H9 (cell line): ENCODE data around the gene NTRK3. TPM values are rescaled to one million over a fixed set of nuclear protein-coding genes. Genes with fewer than 3 reads are reported as not detected.

Experiments
- DNase-seq: peaks from one replicate; pipeline ENCODE4 v3.0.0-alpha.2; 2017
- H2AFZ ChIP-seq: one replicate; pipeline ENCODE4 v1.6.1; 2013; ENCODE audit warnings: mild to moderate bottlenecking, low read length, control low read depth, moderate library complexity
- H2AK5ac ChIP-seq: 2 replicates; pipeline ENCODE4 v1.6.1; 2013; ENCODE audit warnings: low read length, control low read depth, mixed read lengths; ENCODE audit not compliant: insufficient read length
- H2BK120ac ChIP-seq: one replicate; pipeline ENCODE4 v1.6.1; 2013; ENCODE audit warnings: low read depth, mild to moderate bottlenecking, low read length, control low read depth, inconsistent platforms; ENCODE audit not compliant: poor library complexity, severe bottlenecking
- H2BK12ac ChIP-seq: 2 replicates; pipeline ENCODE4 v1.6.1; 2013; ENCODE audit warnings: low read length, control low read depth, mixed read lengths, low read depth; ENCODE audit not compliant: insufficient read length
- H2BK15ac ChIP-seq: 2 replicates; pipeline ENCODE4 v1.6.1; 2013; ENCODE audit warnings: low read depth, low read length, control low read depth
- H2BK20ac ChIP-seq: one replicate; pipeline ENCODE4 v1.6.1; 2013; ENCODE audit warnings: low read depth, mild to moderate bottlenecking, low read length, control low read depth, inconsistent platforms; ENCODE audit not compliant: poor library complexity, severe bottlenecking
- H2BK5ac ChIP-seq: 2 replicates; pipeline ENCODE4 v1.6.1; 2013; ENCODE audit warnings: low read length, control low read depth, mixed read lengths; ENCODE audit not compliant: insufficient read length
- H3K14ac ChIP-seq: 2 replicates; pipeline ENCODE4 v1.6.1; 2013; ENCODE audit warnings: low read length, control low read depth; ENCODE audit not compliant: insufficient read depth
- H3K18ac ChIP-seq: 2 replicates; pipeline ENCODE4 v1.6.1; 2013; ENCODE audit warnings: low read depth, mild to moderate bottlenecking, mixed read lengths, low read length, control low read depth; ENCODE audit not compliant: insufficient read length
- H3K23ac ChIP-seq: 2 replicates; pipeline ENCODE4 v1.6.1; 2013; ENCODE audit warnings: low read length, control low read depth, mixed read lengths, low read depth; ENCODE audit not compliant: insufficient read length
- H3K23me2 ChIP-seq: 2 replicates; pipeline ENCODE4 v1.6.1; 2013; ENCODE audit warnings: low read depth, mild to moderate bottlenecking, mixed read lengths, low read length, control low read depth; ENCODE audit not compliant: insufficient read length, poor library complexity, severe bottlenecking
- H3K27ac ChIP-seq: 2 replicates; pipeline ENCODE4 v1.5.1; 2013; ENCODE audit warnings: low read length, control low read depth, mixed read lengths, low read depth; ENCODE audit not compliant: insufficient read length
- H3K27me3 ChIP-seq: 2 replicates; pipeline ENCODE4 v1.6.1; 2013; ENCODE audit warnings: low read length, control low read depth, inconsistent platforms; ENCODE audit not compliant: insufficient read depth
- H3K4ac ChIP-seq: 2 replicates; pipeline ENCODE4 v1.6.1; 2013; ENCODE audit warnings: low read depth, mild to moderate bottlenecking, control low read depth, inconsistent platforms, low read length, moderate library complexity
- H3K4me1 ChIP-seq: 2 replicates; pipeline ENCODE4 v1.6.1; 2013; ENCODE audit warnings: low read length, control low read depth, inconsistent platforms; ENCODE audit not compliant: insufficient read depth
- H3K4me2 ChIP-seq: 2 replicates; pipeline ENCODE4 v1.6.1; 2013; ENCODE audit warnings: low read length, control low read depth, mixed read lengths; ENCODE audit not compliant: insufficient read length, insufficient read depth
- H3K56ac ChIP-seq: 2 replicates; pipeline ENCODE4 v1.6.1; 2013; ENCODE audit warnings: low read depth, mild to moderate bottlenecking, mixed read lengths, low read length, control low read depth; ENCODE audit not compliant: insufficient read length
- H3K79me1 ChIP-seq: 2 replicates; pipeline ENCODE4 v1.6.1; 2013; ENCODE audit warnings: low read depth, mild to moderate bottlenecking, moderate library complexity, low read length, control low read depth, inconsistent platforms; ENCODE audit not compliant: insufficient read depth, poor library complexity, severe bottlenecking
- H3K79me2 ChIP-seq: 2 replicates; pipeline ENCODE4 v1.6.1; 2013; ENCODE audit warnings: low read length, control low read depth, inconsistent platforms; ENCODE audit not compliant: insufficient read depth
- H3K9ac ChIP-seq: 2 replicates; pipeline ENCODE4 v1.6.1; 2013; ENCODE audit warnings: low read length, control low read depth, mixed read lengths; ENCODE audit not compliant: insufficient read length; ENCODE audit errors: extremely low read depth
- H3K9me3 ChIP-seq: one replicate; pipeline ENCODE4 v1.6.1; 2013; ENCODE audit warnings: low read depth, low read length, inconsistent platforms; ENCODE audit not compliant: control insufficient read depth
- H3T11ph ChIP-seq: one replicate; pipeline ENCODE4 v1.6.1; 2013; ENCODE audit warnings: mild to moderate bottlenecking, low read length, control low read depth, inconsistent platforms
- H4K20me1 ChIP-seq: one replicate; pipeline ENCODE4 v1.6.1; 2013; ENCODE audit not compliant: control insufficient read depth, insufficient read length, insufficient read depth
- H4K5ac ChIP-seq: 2 replicates; pipeline ENCODE4 v1.6.1; 2013; ENCODE audit warnings: low read depth, mild to moderate bottlenecking, mixed read lengths, low read length, control low read depth; ENCODE audit not compliant: insufficient read length
- H4K8ac ChIP-seq: replicated peaks from 2 replicates; pipeline ENCODE4 v1.6.1; 2013; ENCODE audit warnings: low read length, control low read depth, mixed read lengths, low read depth; ENCODE audit not compliant: insufficient read length
- H4K91ac ChIP-seq: 2 replicates; pipeline ENCODE4 v1.6.1; 2013; ENCODE audit warnings: low read depth, mild to moderate bottlenecking, moderate library complexity, mixed read lengths, low read length, control low read depth; ENCODE audit not compliant: insufficient read length
- H3K27ac Mint-ChIP-seq, 3 experiments: 2 replicates in 2 of 3; 3 replicates in 1 of 3; pipeline ENCODE4 v1.8.0; 2020 to 2021; ENCODE audit warnings: mixed read lengths in 3 of 3, mild to moderate bottlenecking in 1 of 3, moderate library complexity in 1 of 3
- H3K27me3 Mint-ChIP-seq: 2 replicates; pipeline ENCODE4 v1.8.0; 2021; ENCODE audit warnings: low read depth, mild to moderate bottlenecking, moderate library complexity, mixed read lengths
- H3K36me3 Mint-ChIP-seq, 3 experiments: 2 replicates in 2 of 3; 3 replicates in 1 of 3; pipeline ENCODE4 v1.8.0; 2020 to 2021; ENCODE audit warnings: low read depth in 3 of 3, mixed read lengths in 3 of 3; ENCODE audit not compliant: insufficient read depth in 1 of 3
- H3K4me1 Mint-ChIP-seq, 2 experiments: 2 replicates each; pipeline ENCODE4 v1.8.0; 2020; ENCODE audit warnings: mixed read lengths in 2 of 2
- H3K4me3 Mint-ChIP-seq, 2 experiments: 2 replicates in 1 of 2; 3 replicates in 1 of 2; pipeline ENCODE4 v1.8.0; 2020 to 2021; ENCODE audit warnings: mild to moderate bottlenecking in 2 of 2, mixed read lengths in 2 of 2, moderate library complexity in 1 of 2
- H3K9me3 Mint-ChIP-seq, 2 experiments: 2 replicates in 1 of 2; 3 replicates in 1 of 2; pipeline ENCODE4 v1.8.0; 2020; ENCODE audit warnings: mild to moderate bottlenecking in 2 of 2, mixed read lengths in 2 of 2, moderate library complexity in 1 of 2
- CTCF ChIP-seq: fragments of 200-600 bp; sonication (generic); conservative IDR thresholded peaks from 3 replicates; pipeline ENCODE4 v1.8.0; 2021; ENCODE audit warnings: antibody characterized with exemption, mild to moderate bottlenecking
- WGBS: extraction: QIAGEN DNeasy Blood & Tissue Kit; methylation state at CpG from one replicate; pipeline ENCODE4 v1.1.7; 2013; ENCODE audit warnings: missing lambda C conversion rate, low lambda C conversion rate, mixed read lengths; ENCODE audit not compliant: insufficient read length; ENCODE audit errors: extremely low coverage; 5-methylcytosine and 5-hydroxymethylcytosine counted together
- total RNA-seq: library from RNA; stranded (reverse); gene quantifications from 2 replicates; pipeline ENCODE4 v1.2.1, GENCODE V29; 2021

Gene NTRK3
- total RNA-seq, 1 experiment from 2014 or later, result 2.5 TPM

GRCh38 chr15:88144921-88145653, 111.5 kb downstream of the NTRK3 start:
- no peaks in the 10 kb centered on the region for H3K27me3 ChIP-seq
- DNase-seq, result no peak
- H4K8ac ChIP-seq, result no peak overlapping the region
- H3K23ac ChIP-seq, result no peak overlapping the region
- H3K23me2 ChIP-seq, result no peaks in the 10 kb centered on the region
- no peak overlapping the region for H2BK15ac ChIP-seq
- H4K5ac ChIP-seq, result no peak overlapping the region
- peaks cover 0 to 4% of the 10 kb centered on the region in 2 experiments; a peak in 1 of 5 replicates for H3K9me3 Mint-ChIP-seq
- H3K9me3 ChIP-seq, result no peaks in the 10 kb centered on the region
- no peak overlapping the region for H2AK5ac ChIP-seq
- no peaks in the 10 kb centered on the region for H3K36me3 Mint-ChIP-seq
- H3K27me3 Mint-ChIP-seq, result peaks cover 5% of the 10 kb centered on the region
- no peak overlapping the region for H2BK5ac ChIP-seq
- no peak overlapping the region for H3K18ac ChIP-seq
- no peak overlapping the region for H3K9ac ChIP-seq
- H4K20me1 ChIP-seq, result no peaks in the 10 kb centered on the region
- TF ChIP-seq CTCF, result no peak
- no peak overlapping the region for H3K27ac ChIP-seq
- no peak overlapping the region for H2BK12ac ChIP-seq
- WGBS, result no CpG with 5 or more reads among the region's 7 CpGs
- H3K27ac Mint-ChIP-seq, result no peak overlapping the region
- no peaks in the 10 kb centered on the region for H3K79me1 ChIP-seq
- no peak overlapping the region for H3K56ac ChIP-seq
- H2BK120ac ChIP-seq, result no peak overlapping the region
- no peak overlapping the region for H2BK20ac ChIP-seq
- H4K91ac ChIP-seq, result no peak overlapping the region
- no peak overlapping the region for H3T11ph ChIP-seq
- no peak overlapping the region for H3K4me2 ChIP-seq
- H2AFZ ChIP-seq, result no peak overlapping the region
- H3K4me1 Mint-ChIP-seq, result no peaks in the 10 kb centered on the region
- no peak overlapping the region for H3K4me3 Mint-ChIP-seq
- H3K79me2 ChIP-seq, result no peaks in the 10 kb centered on the region
- no peak overlapping the region for H3K14ac ChIP-seq
- H3K4ac ChIP-seq, result no peak overlapping the region
- no peaks in the 10 kb centered on the region for H3K4me1 ChIP-seq
